ENCODE results near the gene ALOX15.
"Not testable (repeated sequence)": the region's sequence is repeated elsewhere in the genome, so short reads cannot be mapped to it uniquely, and the experiment has no call there.

The ALOX15 gene

GRCh38 chr17:4641297-4642195, at the start of gene ALOX15:
TSS of gene ALOX15 (minus strand) at chr17:4641678. CDS start at chr17:4641651, 27 bp downstream.
- DNase-seq (peak; percentile 9), ATAC-seq (no peak)

- no peak for DNase-seq
- ATAC-seq: no peak
Observed at GRCh38 chr17:4690745-4691144, 49.3 kb upstream of the ALOX15 start.

- DNase-seq, ATAC-seq: not testable (repeated sequence)
Observed at GRCh38 chr17:4689872-4690271, 48.4 kb upstream of the ALOX15 start.

- not testable (repeated sequence) for ATAC-seq, DNase-seq
Observed at GRCh38 chr17:4683739-4684138, 42.3 kb upstream of the ALOX15 start.

- no peak for ATAC-seq
- DNase-seq: no peak
Observed at GRCh38 chr17:4679658-4680057, 38.2 kb upstream of the ALOX15 start.

GRCh38 chr17:4678448-4679026, 37.1 kb upstream of the ALOX15 start:
- DNase-seq (peak; percentile 50), ATAC-seq (peak; percentile 90)

- DNase-seq: no peak
- no peak for ATAC-seq
Observed at GRCh38 chr17:4676791-4677190, 35.3 kb upstream of the ALOX15 start.

- DNase-seq (no peak), ATAC-seq (no peak)
Observed at GRCh38 chr17:4675791-4676190, 34.3 kb upstream of the ALOX15 start.

- DNase-seq: no peak
- ATAC-seq: no peak
Observed at GRCh38 chr17:4674685-4674998, 33.2 kb upstream of the ALOX15 start.

GRCh38 chr17:4673986-4674684, 32.7 kb upstream of the ALOX15 start:
- DNase-seq (no peak), ATAC-seq (no peak)

- ATAC-seq (no peak), DNase-seq (no peak)
Observed at GRCh38 chr17:4673169-4673568, 31.7 kb upstream of the ALOX15 start.

- DNase-seq: no peak
- ATAC-seq: no peak
Observed at GRCh38 chr17:4672751-4673150, 31.3 kb upstream of the ALOX15 start.

GRCh38 chr17:4672055-4672630, 30.7 kb upstream of the ALOX15 start:
- ATAC-seq: no peak

GRCh38 chr17:4667166-4667565, 25.7 kb upstream of the ALOX15 start:
- ATAC-seq: no peak
- no peak for DNase-seq

More at GRCh38 chr17:4672055-4672630, 30.7 kb upstream of the ALOX15 start:
- DNase-seq: no peak

- DNase-seq: no peak
- ATAC-seq: no peak
Observed at GRCh38 chr17:4666296-4666695, 24.8 kb upstream of the ALOX15 start.

GRCh38 chr17:4665027-4665426, 23.5 kb upstream of the ALOX15 start:
- no peak for DNase-seq
- ATAC-seq: no peak

- no peak for DNase-seq
- no peak for ATAC-seq
Observed at GRCh38 chr17:4664230-4664629, 22.8 kb upstream of the ALOX15 start.

- DNase-seq: no peak
- ATAC-seq: no peak
Observed at GRCh38 chr17:4663711-4664110, 22.2 kb upstream of the ALOX15 start.

GRCh38 chr17:4658478-4659305, 17.2 kb upstream of the ALOX15 start:
- ATAC-seq (peak; percentile 99), DNase-seq (peak; percentile 75)

GRCh38 chr17:4657678-4658077, 16.2 kb upstream of the ALOX15 start:
- DNase-seq (no peak), ATAC-seq (no peak)

- ATAC-seq, DNase-seq: not testable (repeated sequence)
Observed at GRCh38 chr17:4655933-4656332, 14.5 kb upstream of the ALOX15 start.

- no peak for ATAC-seq
- DNase-seq: no peak
Observed at GRCh38 chr17:4652997-4653396, 11.5 kb upstream of the ALOX15 start.
